HL-60 (cell line): ENCODE measurements around the gene DLX1.

Experiments used
- CTCF ChIP-seq: IDR thresholded peaks from one replicate; pipeline ENCODE4 v1.5.1; 2011; ENCODE audit warnings: low read length, control low read depth, inconsistent platforms; ENCODE audit not compliant: insufficient read depth
- POLR2AphosphoS5 ChIP-seq: IDR thresholded peaks from 2 replicates; pipeline ENCODE4 v1.6.1; 2012; ENCODE audit warnings: low read depth

GRCh38 chr2:172089633-172090032, 4.3 kb downstream of the DLX1 start:
- no peak for TF ChIP-seq CTCF
- TF ChIP-seq POLR2AphosphoS5: no peak
